Measurements from ENCODE around the gene MROH9. TPM values are rescaled to one million over a fixed set of nuclear protein-coding genes. Genes with fewer than 3 reads are reported as not detected.

The MROH9 gene
- polyA plus RNA-seq, 1 of the 3 experiments (the other 2 are of a cell fraction) = 0.26 TPM

DNA sequence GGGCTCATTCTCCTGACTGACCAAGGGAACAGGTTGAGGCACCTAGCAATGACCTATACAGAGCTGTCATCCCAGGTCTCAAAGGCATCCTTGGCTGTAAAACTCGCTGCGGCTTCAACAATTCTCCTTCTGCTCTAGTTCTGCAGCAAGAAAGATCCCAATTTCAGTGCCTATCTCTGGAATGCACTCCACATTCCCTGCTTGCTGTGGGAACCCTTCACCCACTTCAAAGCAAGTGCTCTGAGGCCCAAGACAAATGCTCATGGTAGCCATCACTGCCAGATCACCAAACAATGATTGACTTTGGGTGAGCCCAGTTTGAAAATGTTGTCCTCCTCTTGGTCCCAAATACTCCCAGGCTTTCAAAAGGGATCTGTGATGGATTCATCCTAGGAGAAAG is 117.6 kb downstream of the MROH9 start:
- Histone ChIP-seq H3K4me2 (no peak overlapping the region), H2AFZ (ENCODE audit: low read depth) (no peak overlapping the region), H3K9me2 (no peaks in the 10 kb centered on the region), H3K79me2 (ENCODE audit: insufficient read depth) (no peaks in the 10 kb centered on the region), H3K4me1 (ENCODE audit: control insufficient read depth in 1 of 2, insufficient read depth in 2 of 2, low read depth in 1 of 2, low read length in 1 of 2) (no peaks in the 10 kb centered on the region), H3F3A (replicated peaks; ENCODE audit: insufficient read depth) (no peaks in the 10 kb centered on the region), H3K36me3 (replicated peaks in 1 of 2; ENCODE audit: control insufficient read depth in 1 of 2, insufficient read depth in 2 of 2, low read length in 1 of 2) (no peaks in the 10 kb centered on the region), H3K9me3 (no peaks in the 10 kb centered on the region), H3K4me3 (ENCODE audit: low read depth in 2 of 2, low read length in 1 of 2) (no peak overlapping the region), H4K20me1 (ENCODE audit: insufficient read depth) (no peaks in the 10 kb centered on the region), H3K27me3 (ENCODE audit: insufficient read depth) (no peaks in the 10 kb centered on the region), H3K27ac (ENCODE audit: low read depth in 2 of 2, low read length in 1 of 2) (no peak overlapping the region), H3K9ac (no peak overlapping the region)
- POLR2A ChIA-PET = no interaction called here
- DNase-seq = no peak
- WGBS (ENCODE audit: low lambda C conversion rate) = 14% methylated on average over 2 of the region's 2 CpGs
- CTCF ChIA-PET = no interaction called here
- no peak for TF ChIP-seq NRF1 (IDR thresholded peaks at IDR 0.05; ENCODE audit: low read depth, low read length)
- TF ChIP-seq RAD21 (IDR thresholded peaks at IDR 0.05; ENCODE audit: low read length) = no peak

DNA sequence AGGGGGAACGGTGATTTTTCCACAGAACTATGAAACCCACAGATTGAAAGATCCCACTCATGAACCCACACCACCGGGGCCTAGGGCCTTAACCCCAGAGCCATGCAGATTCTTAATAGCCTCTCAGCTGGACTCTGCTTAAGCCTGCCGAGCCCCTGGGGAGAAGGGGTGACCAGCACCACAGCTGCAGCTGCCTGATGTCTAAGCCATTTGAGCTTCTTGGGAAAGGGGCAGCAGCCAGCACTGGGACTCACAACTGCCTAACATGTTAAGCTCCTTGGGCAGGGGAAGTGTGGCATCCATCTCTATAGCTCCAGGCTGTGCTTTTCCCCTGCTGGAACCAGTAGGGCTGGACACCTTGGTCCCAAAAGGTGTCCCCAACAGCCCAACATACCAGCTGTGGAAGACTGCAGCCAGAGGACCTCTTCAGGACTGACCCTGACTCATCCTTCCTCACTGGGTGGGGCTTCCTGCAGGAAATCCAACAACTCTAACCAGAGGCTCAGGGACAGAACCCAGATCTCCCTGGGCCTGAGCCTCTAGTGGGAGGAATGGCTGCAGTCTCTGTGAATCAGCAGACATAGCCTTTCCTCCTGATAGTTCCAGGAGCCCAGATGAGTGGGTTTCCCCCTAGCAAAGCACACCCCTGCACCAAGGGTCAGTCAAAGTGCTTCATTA is 120.8 kb downstream of the MROH9 start:
- CTCF ChIA-PET = no interaction called here
- Histone ChIP-seq H3F3A (replicated peaks; ENCODE audit: insufficient read depth) (no peaks in the 10 kb centered on the region), H3K4me1 (ENCODE audit: control insufficient read depth in 1 of 2, insufficient read depth in 2 of 2, low read depth in 1 of 2, low read length in 1 of 2) (no peaks in the 10 kb centered on the region), H3K79me2 (ENCODE audit: insufficient read depth) (no peaks in the 10 kb centered on the region), H3K9me2 (no peaks in the 10 kb centered on the region), H2AFZ (ENCODE audit: low read depth) (no peak overlapping the region), H3K9ac (no peak overlapping the region), H3K4me2 (no peak overlapping the region), H3K4me3 (ENCODE audit: low read depth in 2 of 2, low read length in 1 of 2) (no peak overlapping the region), H3K36me3 (replicated peaks in 1 of 2; ENCODE audit: control insufficient read depth in 1 of 2, insufficient read depth in 2 of 2, low read length in 1 of 2) (no peaks in the 10 kb centered on the region), H3K27ac (ENCODE audit: low read depth in 2 of 2, low read length in 1 of 2) (no peak overlapping the region), H4K20me1 (ENCODE audit: insufficient read depth) (no peaks in the 10 kb centered on the region), H3K9me3 (no peaks in the 10 kb centered on the region), H3K27me3 (ENCODE audit: insufficient read depth) (no peaks in the 10 kb centered on the region)
- TF ChIP-seq SIN3A (IDR thresholded peaks at IDR 0.05; ENCODE audit: borderline replicate concordance, low read depth, low read length) (no peak), EP300 (IDR thresholded peaks at IDR 0.05; ENCODE audit: borderline replicate concordance in 1 of 2, low read depth in 1 of 2, low read length in 1 of 2) (no peak), YY1 (IDR thresholded peaks at IDR 0.05; ENCODE audit: low read depth) (no peak), JUND (IDR thresholded peaks at IDR 0.05) (no peak), RCOR1 (IDR thresholded peaks at IDR 0.05; ENCODE audit: low read length) (no peak), GABPA (IDR thresholded peaks at IDR 0.05; ENCODE audit: low read depth) (no peak), ELF1 (IDR thresholded peaks at IDR 0.05) (no peak), GATA2 (CRISPR knock-in tag; IDR thresholded peaks at IDR 0.05) (no peak), TAF1 (IDR thresholded peaks at IDR 0.05; ENCODE audit: borderline replicate concordance, low read depth, low read length) (no peak), CHD2 (IDR thresholded peaks at IDR 0.05; ENCODE audit: low read length, partially characterized antibody) (no peak), RXRA (IDR thresholded peaks at IDR 0.05; ENCODE audit: borderline replicate concordance, low read depth) (no peak), USF1 (IDR thresholded peaks at IDR 0.05; ENCODE audit: borderline replicate concordance, low read depth) (no peak)
- TF ChIP-seq, protein P1, sequence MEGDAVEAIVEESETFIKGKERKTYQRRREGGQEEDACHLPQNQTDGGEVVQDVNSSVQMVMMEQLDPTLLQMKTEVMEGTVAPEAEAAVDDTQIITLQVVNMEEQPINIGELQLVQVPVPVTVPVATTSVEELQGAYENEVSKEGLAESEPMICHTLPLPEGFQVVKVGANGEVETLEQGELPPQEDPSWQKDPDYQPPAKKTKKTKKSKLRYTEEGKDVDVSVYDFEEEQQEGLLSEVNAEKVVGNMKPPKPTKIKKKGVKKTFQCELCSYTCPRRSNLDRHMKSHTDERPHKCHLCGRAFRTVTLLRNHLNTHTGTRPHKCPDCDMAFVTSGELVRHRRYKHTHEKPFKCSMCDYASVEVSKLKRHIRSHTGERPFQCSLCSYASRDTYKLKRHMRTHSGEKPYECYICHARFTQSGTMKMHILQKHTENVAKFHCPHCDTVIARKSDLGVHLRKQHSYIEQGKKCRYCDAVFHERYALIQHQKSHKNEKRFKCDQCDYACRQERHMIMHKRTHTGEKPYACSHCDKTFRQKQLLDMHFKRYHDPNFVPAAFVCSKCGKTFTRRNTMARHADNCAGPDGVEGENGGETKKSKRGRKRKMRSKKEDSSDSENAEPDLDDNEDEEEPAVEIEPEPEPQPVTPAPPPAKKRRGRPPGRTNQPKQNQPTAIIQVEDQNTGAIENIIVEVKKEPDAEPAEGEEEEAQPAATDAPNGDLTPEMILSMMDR (IDR thresholded peaks at IDR 0.05) = no peak
- TF ChIP-seq, protein P2, sequence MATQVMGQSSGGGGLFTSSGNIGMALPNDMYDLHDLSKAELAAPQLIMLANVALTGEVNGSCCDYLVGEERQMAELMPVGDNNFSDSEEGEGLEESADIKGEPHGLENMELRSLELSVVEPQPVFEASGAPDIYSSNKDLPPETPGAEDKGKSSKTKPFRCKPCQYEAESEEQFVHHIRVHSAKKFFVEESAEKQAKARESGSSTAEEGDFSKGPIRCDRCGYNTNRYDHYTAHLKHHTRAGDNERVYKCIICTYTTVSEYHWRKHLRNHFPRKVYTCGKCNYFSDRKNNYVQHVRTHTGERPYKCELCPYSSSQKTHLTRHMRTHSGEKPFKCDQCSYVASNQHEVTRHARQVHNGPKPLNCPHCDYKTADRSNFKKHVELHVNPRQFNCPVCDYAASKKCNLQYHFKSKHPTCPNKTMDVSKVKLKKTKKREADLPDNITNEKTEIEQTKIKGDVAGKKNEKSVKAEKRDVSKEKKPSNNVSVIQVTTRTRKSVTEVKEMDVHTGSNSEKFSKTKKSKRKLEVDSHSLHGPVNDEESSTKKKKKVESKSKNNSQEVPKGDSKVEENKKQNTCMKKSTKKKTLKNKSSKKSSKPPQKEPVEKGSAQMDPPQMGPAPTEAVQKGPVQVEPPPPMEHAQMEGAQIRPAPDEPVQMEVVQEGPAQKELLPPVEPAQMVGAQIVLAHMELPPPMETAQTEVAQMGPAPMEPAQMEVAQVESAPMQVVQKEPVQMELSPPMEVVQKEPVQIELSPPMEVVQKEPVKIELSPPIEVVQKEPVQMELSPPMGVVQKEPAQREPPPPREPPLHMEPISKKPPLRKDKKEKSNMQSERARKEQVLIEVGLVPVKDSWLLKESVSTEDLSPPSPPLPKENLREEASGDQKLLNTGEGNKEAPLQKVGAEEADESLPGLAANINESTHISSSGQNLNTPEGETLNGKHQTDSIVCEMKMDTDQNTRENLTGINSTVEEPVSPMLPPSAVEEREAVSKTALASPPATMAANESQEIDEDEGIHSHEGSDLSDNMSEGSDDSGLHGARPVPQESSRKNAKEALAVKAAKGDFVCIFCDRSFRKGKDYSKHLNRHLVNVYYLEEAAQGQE (IDR thresholded peaks at IDR 0.05; ENCODE audit: low read depth, low read length) = no peak
- no peak for DNase-seq
- POLR2A ChIA-PET = no interaction called here
- 0% methylated on average over 1 of the region's 3 CpGs for WGBS (ENCODE audit: low lambda C conversion rate)

All from SK-N-SH (cell line).